ENCODE measurements around the gene CEBPB.

The CEBPB gene

GRCh38 chr20:50230871-50231560, 40.4 kb downstream of the CEBPB start:
- no peak for DNase-seq

DNA sequence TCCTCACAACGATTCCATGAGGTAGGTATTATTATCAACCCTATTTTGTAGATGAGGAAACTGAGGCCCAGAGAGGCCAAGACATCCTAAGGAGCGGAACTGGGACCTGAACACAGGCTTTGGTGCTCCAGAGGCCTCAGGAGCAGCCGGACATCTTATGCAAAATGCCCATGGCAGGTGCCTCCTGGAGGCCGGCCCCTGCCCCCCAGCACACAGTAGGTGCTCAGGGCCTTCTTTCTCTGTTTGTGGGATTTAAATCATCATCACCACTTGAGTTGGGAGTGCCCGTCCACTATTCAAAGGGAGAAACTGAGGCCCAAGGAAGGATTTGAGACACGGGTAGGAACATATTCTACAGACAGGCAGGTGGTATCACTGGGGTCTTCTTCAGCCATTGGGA, 41.2 kb downstream of the CEBPB start:
- no peak for DNase-seq

- no peak for DNase-seq
Measured at GRCh38 chr20:50232651-50233324, 42.2 kb downstream of the CEBPB start.

DNA sequence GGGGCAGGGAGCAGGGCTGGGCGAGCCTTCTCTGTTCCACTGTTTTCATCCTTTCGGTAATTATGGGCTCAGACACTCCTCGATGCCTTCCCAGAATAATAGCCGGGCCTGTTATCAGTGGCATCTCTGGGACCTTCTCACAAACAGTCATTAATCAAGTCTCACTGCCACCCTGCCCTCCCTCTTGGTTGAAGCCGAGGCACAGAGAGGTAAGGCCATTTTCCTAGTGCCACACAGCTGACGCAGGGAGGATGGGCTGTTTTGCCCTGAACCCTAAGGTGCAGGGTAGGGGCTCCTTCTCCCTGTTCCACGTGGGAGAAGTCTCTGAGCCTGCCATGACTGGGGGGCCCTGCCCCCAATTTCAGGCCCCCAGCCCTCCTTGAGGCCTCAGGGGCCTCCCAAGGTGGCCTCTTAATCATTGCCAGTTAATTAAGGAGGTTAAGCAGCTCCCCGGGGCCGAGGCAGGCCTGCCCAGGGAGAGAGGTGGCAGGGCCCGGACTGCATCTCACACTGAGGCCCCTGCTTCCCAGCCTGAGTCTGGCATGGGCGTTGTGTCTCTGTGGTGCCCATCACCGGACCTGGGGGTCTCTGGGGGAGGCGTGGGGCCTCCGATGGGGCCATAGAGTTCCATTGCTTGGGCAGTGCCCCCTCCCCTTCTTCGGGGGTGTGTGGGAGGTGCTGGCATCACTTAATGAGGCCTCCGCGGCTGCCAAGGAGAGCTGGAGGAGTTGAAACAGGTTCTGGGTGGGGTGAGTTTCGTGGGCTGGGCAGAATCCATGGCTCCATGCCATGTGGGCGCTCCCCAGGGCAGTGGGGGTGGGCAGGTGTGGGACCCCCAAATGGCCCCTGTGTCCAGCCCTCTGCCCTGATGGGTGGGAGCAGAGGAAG, 42.9 kb downstream of the CEBPB start:
- DNase-seq, result no peak

- DNase-seq, result no peak
Measured at GRCh38 chr20:50234288-50234687, 43.7 kb downstream of the CEBPB start.

- DNase-seq, result no peak
Measured at GRCh38 chr20:50237349-50237748, 46.7 kb downstream of the CEBPB start.

DNA sequence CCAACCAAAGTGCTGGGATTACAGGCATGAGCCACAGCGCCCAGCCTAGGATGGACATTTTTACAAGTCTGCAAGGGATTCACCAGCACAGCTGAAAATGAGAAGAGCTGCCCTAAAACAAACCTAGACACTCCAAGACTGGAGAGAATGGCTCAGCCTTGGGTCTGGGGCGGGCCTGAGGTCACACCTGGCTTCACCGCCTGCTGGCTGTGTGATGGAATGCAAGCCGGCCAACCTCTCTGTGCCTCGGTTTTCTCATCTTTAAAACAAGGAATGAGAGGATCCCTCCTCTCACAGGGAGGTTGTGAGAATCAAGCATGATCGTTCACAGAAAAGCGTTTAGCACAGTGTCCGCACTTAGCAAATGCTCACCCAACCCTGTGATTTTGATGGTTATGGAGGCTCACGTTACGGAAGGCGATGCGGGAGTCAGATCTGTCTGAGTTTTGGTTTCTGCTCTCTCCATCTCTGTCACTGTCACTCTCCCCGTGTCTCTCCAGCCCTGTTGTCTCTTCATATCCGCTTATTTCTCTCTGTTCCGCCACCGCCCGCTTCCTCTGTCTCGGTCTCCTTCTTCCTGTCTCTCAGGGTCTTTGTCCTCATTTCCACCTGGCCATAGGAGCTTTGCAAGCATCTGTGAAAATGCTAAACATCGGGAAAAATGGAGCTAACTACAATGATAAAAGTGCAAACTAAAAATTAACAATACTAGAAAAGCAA, 47.6 kb downstream of the CEBPB start:
- DNase-seq, result no peak

DNA sequence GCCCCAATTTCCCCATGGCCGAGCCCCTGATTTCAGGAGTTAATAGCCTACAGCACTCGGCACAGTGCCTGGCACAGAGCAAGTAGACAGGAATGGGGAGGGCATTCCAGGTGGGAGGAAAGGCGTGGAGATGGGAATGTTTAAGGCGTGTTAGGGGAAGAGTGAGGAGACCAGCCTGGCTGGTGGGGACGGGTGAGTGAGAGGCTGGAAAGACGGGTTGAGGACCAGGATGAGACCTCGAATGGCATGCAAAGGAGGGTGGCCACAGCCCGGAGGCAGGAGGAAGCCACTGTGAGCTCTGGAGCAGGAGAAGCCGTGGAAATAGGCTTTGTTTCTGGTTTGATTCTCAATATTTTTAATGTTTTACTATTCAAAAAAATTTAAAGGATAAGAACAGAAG, 49.5 kb downstream of the CEBPB start:
- DNase-seq, result no peak

DNA sequence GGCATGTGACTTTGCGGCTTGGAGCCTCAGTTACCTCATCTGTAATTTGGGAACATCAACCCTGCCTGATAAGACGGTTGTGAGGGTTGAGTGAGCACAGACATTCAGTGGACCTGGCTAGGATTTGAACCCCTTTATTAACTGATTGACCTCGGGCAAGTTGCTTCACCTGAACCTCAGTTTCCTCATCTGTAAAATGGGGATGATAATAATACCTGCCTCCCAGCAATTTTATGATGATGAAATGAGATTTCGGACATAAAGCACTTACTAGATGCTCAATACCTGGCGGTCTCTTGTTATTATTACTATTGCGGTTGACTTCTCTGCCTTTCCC, 51.5 kb downstream of the CEBPB start:
- no peak for DNase-seq

Measured in NCI-H2107 (cell line).